ENCODE results near the gene SLCO2A1.

SLCO2A1 gene

DNA sequence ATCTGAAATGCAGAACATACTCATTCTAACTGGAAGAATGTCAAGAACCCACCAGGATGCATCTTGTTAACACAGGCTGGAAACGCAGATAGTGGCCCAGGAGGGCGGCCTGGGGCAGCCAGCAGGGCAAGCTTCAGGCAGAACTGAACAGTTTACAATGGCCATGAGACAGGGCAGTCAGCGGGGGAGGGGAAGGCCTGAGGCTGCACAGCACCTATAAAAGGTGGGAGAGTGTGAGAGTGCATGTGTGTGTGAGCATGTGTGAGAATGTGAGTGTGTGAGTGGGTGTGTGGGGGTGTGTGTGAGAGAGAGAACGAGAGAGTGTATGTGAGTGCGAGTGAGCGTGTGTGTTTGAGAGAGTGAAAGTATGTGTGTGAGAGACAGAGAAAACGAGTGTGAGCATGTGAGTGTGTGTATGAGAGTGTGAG is 26.8 kb upstream of the SLCO2A1 start:
- no peak overlapping the region for H3K4me3 ChIP-seq (ENCODE audit: low read length)
- no peak for TF ChIP-seq ZNF274 (IDR thresholded peaks at IDR 0.05; ENCODE audit: low read depth, low read length)

DNA sequence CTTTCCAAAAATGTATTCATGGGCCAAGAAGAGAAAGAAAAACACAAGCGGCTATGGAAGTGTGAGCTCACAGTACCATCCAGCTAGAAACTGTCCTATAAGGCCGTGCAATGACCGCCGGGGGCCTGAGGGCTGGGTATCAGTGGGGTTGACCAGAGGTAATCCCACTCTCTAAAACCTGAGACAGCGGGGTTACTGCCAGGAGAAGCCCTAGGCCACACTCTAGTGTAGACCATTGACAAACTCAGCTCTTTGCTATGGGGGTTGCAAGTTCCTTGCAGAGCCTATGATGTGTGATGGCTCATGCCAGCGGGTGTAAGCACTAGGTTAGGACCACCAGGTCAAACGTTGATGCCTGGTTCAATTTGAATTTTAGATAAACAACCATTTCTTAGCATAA is 25.9 kb upstream of the SLCO2A1 start:
- H3K4me3 ChIP-seq (ENCODE audit: low read length), result no peak overlapping the region

DNA sequence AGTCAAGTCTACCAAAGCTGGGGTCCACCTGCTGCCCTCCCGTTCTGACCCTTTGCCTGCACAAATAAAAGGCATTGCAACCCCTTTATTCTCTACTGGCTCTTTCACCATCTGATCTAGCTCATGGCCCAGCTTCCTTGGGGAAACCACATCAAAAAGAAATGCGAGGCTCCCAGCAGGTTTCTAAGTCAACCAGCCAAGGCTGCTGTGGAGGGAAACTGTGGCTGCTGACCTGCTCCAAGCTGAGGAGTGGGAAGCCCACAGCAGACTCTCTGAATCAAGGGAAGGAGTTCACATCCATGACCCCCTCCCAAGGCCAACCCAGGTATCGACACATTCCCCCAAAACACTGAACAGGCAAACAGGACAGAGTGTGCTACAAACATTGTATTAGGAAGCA is 25.2 kb upstream of the SLCO2A1 start:
- TF ChIP-seq ZNF274 (IDR thresholded peaks at IDR 0.05; ENCODE audit: low read depth, low read length), result no peak
- H3K4me3 ChIP-seq (ENCODE audit: low read length), result no peak overlapping the region

More for the DNA sequence above, 25.9 kb upstream of the SLCO2A1 start:
- TF ChIP-seq ZNF274 (IDR thresholded peaks at IDR 0.05; ENCODE audit: low read depth, low read length), result no peak

GRCh38 chr3:134054231-134054630 is 24.5 kb upstream of the SLCO2A1 start:
- TF ChIP-seq ZNF274 (IDR thresholded peaks at IDR 0.05; ENCODE audit: low read depth, low read length), result no peak
- no peak overlapping the region for H3K4me3 ChIP-seq (ENCODE audit: low read length)

- H3K4me3 ChIP-seq (ENCODE audit: low read length), result no peak overlapping the region
- no peak for TF ChIP-seq ZNF274 (IDR thresholded peaks at IDR 0.05; ENCODE audit: low read depth, low read length)
Observed at GRCh38 chr3:134052370-134052769, 22.6 kb upstream of the SLCO2A1 start.

DNA sequence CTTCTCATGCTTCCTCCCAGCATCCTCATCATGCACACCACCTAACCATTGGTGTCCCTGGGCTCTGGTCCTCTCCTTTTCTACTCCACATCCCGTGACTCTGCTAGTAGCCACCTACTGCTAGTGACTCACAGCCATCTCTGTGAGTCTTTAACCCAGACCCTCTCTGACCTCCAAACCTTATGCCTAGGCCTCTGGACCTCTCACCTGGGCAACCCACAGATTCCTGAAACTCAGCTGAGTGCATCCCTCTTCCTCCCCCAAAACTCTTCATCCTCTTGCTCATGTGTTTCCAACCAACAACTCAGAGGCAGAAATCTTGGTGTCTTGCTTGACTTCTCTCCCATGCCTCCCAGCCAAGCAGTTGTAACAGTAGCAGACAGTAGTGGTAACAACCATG is 20.0 kb upstream of the SLCO2A1 start:
- no peak for TF ChIP-seq ZNF274 (IDR thresholded peaks at IDR 0.05; ENCODE audit: low read depth, low read length)
- H3K4me3 ChIP-seq (ENCODE audit: low read length), result no peak overlapping the region

- no peak for TF ChIP-seq ZNF274 (IDR thresholded peaks at IDR 0.05; ENCODE audit: low read depth, low read length)
- no peak overlapping the region for H3K4me3 ChIP-seq (ENCODE audit: low read length)
Observed at GRCh38 chr3:134048278-134048996, 18.7 kb upstream of the SLCO2A1 start.

- TF ChIP-seq ZNF274 (IDR thresholded peaks at IDR 0.05; ENCODE audit: low read depth, low read length), result no peak
- H3K4me3 ChIP-seq (ENCODE audit: low read length), result no peak overlapping the region
Observed at GRCh38 chr3:134044459-134044858, 14.7 kb upstream of the SLCO2A1 start.

GRCh38 chr3:134040066-134040465 is 10.3 kb upstream of the SLCO2A1 start:
- H3K4me3 ChIP-seq (ENCODE audit: low read length), result no peak overlapping the region
- TF ChIP-seq ZNF274 (IDR thresholded peaks at IDR 0.05; ENCODE audit: low read depth, low read length), result no peak

DNA sequence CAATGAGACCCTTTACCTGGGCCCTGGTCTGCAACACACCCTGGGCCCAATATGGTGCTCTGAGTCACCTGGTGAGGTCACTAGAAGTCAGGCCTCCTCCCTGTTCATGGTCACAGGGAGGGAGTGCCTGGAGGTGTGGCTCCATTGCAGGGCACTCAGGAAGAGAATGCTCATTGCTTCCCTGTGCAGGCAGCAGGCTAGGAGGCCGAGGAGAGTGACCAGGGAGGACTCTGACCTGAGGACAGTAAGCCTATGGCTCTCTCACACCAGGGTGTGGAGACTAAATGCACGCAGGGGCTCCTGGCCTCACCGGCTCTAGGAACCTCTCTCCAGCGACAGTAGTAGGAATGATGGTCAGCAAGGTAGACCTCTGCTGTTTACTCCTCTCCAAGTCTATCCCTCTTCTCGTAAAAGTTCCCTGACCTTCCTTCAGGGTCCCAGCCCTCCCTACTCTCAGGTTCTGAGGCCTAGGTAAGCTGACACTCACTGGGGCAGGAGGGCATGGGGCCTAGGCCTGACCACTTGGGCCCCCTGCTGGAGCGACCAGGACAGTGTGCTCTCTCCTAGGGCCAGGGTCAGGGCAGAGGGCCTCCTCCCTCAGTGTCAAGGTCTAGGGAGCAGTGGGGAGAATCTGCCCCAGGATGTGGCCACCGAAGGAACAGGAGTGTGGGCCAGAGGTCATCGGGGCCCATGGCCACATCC is 9.6 kb upstream of the SLCO2A1 start:
- no peak overlapping the region for H3K4me3 ChIP-seq (ENCODE audit: low read length)
- TF ChIP-seq ZNF274 (IDR thresholded peaks at IDR 0.05; ENCODE audit: low read depth, low read length), result no peak

- no peak for TF ChIP-seq ZNF274 (IDR thresholded peaks at IDR 0.05; ENCODE audit: low read depth, low read length)
- no peak overlapping the region for H3K4me3 ChIP-seq (ENCODE audit: low read length)
Observed at GRCh38 chr3:134038716-134039115, 9.0 kb upstream of the SLCO2A1 start.

DNA sequence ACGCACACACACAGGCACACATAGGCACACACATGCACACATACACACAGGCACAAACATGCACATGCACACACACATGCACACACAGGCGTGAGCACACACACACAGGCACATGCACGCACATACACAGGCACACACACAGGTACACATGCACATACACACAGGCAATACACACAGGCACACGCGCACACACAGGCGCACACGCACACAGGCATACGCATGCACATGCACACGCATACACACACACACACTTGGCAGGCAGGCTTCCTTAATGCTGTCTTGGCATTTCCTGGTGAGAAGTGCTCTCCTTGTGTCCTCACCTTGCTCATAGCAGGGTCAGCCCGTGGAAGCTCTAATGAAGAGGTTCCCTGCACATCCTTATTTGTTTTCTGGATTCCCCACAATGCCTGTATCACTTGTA is 8.4 kb upstream of the SLCO2A1 start:
- H3K4me3 ChIP-seq (ENCODE audit: low read length), result no peak overlapping the region
- no peak for TF ChIP-seq ZNF274 (IDR thresholded peaks at IDR 0.05; ENCODE audit: low read depth, low read length)

DNA sequence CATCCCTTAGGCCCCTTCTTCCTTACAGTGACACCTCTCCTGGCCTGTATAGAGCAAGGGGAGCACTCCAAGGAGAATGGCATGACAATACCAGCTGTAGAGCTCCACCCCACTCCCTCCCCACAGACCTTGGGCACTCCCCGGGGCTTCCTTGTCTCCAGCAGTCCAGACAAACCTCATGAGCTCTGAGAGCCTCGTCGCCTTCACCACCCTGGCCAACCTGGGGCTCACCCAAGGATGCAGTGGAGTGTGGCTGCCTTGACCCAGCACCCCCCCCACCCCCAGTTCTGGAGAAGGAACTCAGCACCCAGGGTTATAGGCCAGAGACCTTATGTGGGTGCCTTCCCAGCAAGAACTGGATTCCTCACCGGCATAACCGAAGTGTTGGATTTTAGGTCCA is 7.4 kb upstream of the SLCO2A1 start:
- TF ChIP-seq ZNF274 (IDR thresholded peaks at IDR 0.05; ENCODE audit: low read depth, low read length), result no peak
- H3K4me3 ChIP-seq (ENCODE audit: low read length), result no peak overlapping the region

DNA sequence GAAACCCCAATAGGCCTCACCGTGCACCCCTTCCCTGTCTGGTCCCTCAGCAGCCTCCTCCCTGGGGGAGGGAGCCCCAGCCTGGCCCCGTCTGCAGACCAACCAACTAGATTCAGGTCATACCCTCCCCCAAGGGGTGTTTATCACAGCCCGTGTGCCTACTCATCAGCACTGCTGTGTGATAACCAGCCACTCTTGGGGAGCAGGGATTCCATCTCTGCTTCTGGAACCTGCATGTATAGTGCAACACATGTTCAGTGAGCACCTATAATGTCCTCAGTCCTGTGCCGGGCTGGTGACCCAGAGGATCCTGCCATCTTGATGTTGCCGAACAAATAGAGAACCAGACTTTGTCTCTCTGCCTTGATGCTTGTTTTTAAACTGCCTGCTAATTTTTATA is 6.6 kb upstream of the SLCO2A1 start:
- H3K4me3 ChIP-seq (ENCODE audit: low read length), result no peak overlapping the region
- TF ChIP-seq ZNF274 (IDR thresholded peaks at IDR 0.05; ENCODE audit: low read depth, low read length), result no peak

GRCh38 chr3:134035836-134036235 is 6.1 kb upstream of the SLCO2A1 start:
- no peak overlapping the region for H3K4me3 ChIP-seq (ENCODE audit: low read length)
- TF ChIP-seq ZNF274 (IDR thresholded peaks at IDR 0.05; ENCODE audit: low read depth, low read length), result no peak
